ENCODE results near the gene RAB22A. TPM values are rescaled to one million over a fixed set of nuclear protein-coding genes. Genes with fewer than 3 reads are reported as not detected.

RAB22A gene
- total RNA-seq, 2 donors from 2014 or later, result 7.5 to 9.3 TPM

GRCh38 chr20:58416057-58416456 is 106.5 kb downstream of the RAB22A start:
- Histone ChIP-seq H3K36me3 (peaks cover 19% of the 10 kb centered on the region), H3K4me3 (no peak overlapping the region), H3K27ac (no peak overlapping the region), H3K4me1 (no peaks in the 10 kb centered on the region), H3K27me3 (no peaks in the 10 kb centered on the region), H3K9me3 (no peaks in the 10 kb centered on the region)
- TF ChIP-seq CTCF (IDR thresholded peaks at IDR 0.05), result no peak
- DNase-seq (ENCODE audit: low spot score), result no peak

GRCh38 chr20:58416835-58417234 is 107.3 kb downstream of the RAB22A start:
- Histone ChIP-seq H3K9me3 (no peaks in the 10 kb centered on the region), H3K27ac (no peak overlapping the region), H3K4me3 (no peak overlapping the region), H3K36me3 (peaks cover 20% of the 10 kb centered on the region), H3K27me3 (no peaks in the 10 kb centered on the region), H3K4me1 (no peaks in the 10 kb centered on the region)
- DNase-seq (ENCODE audit: low spot score), result no peak
- TF ChIP-seq CTCF (IDR thresholded peaks at IDR 0.05), result no peak

Other genes starting within 250 kb of the RAB22A start
- not detected for gene ANKRD60, start 81.1 kb upstream of the RAB22A start, total RNA-seq
- gene VAPB, start 79.5 kb downstream of the RAB22A start, total RNA-seq, result 10 to 100 TPM; 20.2 to 21.8 TPM
- 1 to 10 TPM in 1 of 2 donors, under 1 TPM in 1; 0.89 to 1.5 TPM for gene APCDD1L, start 205.7 kb downstream of the RAB22A start, total RNA-seq